ENCODE data around the gene C1orf216.

DNA sequence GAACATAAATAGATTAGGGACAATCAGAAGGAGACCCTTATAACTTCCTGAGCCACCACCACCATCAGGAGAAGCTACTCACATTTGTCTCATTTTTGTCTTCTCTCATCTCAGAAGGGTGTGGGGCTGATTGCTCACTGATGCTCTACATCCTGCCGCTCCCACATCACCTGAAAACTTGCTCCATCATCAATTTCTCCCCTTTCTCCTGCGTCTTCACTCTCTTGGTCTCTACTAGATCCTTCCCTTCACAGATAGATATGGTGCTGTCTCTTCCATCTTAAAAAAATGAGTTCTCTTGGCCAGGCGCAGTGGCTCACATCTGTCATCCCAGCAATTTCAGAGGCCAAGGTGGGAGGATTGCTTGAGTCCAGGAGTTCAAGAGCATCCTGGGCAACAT lies 38.4 kb downstream of the C1orf216 start:
- TF ChIP-seq CTCF (IDR thresholded peaks at IDR 0.05; ENCODE audit: low read depth, low read length) (no peak), POLR2A (IDR thresholded peaks at IDR 0.05; ENCODE audit: extremely low read depth, insufficient read length) (no peak), MYC (IDR thresholded peaks at IDR 0.05; ENCODE audit: low read depth, low read length) (no peak)
- TF ChIP-seq, protein P1, sequence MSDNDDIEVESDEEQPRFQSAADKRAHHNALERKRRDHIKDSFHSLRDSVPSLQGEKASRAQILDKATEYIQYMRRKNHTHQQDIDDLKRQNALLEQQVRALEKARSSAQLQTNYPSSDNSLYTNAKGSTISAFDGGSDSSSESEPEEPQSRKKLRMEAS (IDR thresholded peaks at IDR 0.05; ENCODE audit: low read depth, low read length) = no peak
